K562 (cell line): Measurements from ENCODE around the gene FGR. TPM values are rescaled to one million over a fixed set of nuclear protein-coding genes. Genes with fewer than 3 reads are reported as not detected.

Experiments used
- ID3 ChIP-seq, 2 experiments: fragments of 250-450 bp in 1 of 2; fragments of 450-650 bp in 1 of 2; sonication (Bioruptor Pico) in 1 of 2; IDR thresholded peaks; 2 replicates each; pipeline versions ENCODE4 v1.6.1 to v1.8.0; 2016 to 2021; ENCODE audit warnings: mild to moderate bottlenecking in 2 of 2, moderate library complexity in 2 of 2, missing compliant biosample characterization in 1 of 2, missing genetic modification characterization in 1 of 2
- LCOR ChIP-seq: sonication (generic); formaldehyde crosslinking; IDR thresholded peaks from 2 replicates; pipeline ENCODE4 v1.8.0; 2022; ENCODE audit warnings: mild to moderate bottlenecking, missing genetic modification reagents
- MBD1 ChIP-seq: fragments of 250-450 bp; sonication (Bioruptor Pico); IDR thresholded peaks from 2 replicates; pipeline ENCODE4 v1.8.0; 2022; ENCODE audit warnings: inconsistent platforms
- NFIC ChIP-seq: fragments of 450-650 bp; IDR thresholded peaks from 2 replicates; pipeline ENCODE4 v1.6.1; 2017; ENCODE audit warnings: mild to moderate bottlenecking, inconsistent platforms
- NR1H2 ChIP-seq: sonication (generic); formaldehyde crosslinking; IDR thresholded peaks from 2 replicates; pipeline ENCODE4 v1.4.0; 2020; ENCODE audit warnings: mild to moderate bottlenecking, missing genetic modification reagents
- NR2C2 ChIP-seq, 2 experiments: fragments of 200-800 bp in 1 of 2; sonication (Bioruptor generic) in 1 of 2; sonication (generic) in 1 of 2; formaldehyde crosslinking in 1 of 2; IDR thresholded peaks; 2 replicates each; pipeline versions ENCODE4 v1.6.1 to v1.8.0; 2016 to 2022; ENCODE audit warnings: mild to moderate bottlenecking in 1 of 2, missing compliant biosample characterization in 1 of 2, missing genetic modification characterization in 1 of 2, missing genetic modification reagents in 1 of 2
- SP2 ChIP-seq: IDR thresholded peaks from 2 replicates; pipeline ENCODE4 v1.6.1; 2011; ENCODE audit warnings: mild to moderate bottlenecking, low read depth, low read length, moderate library complexity; ENCODE audit not compliant: poor library complexity, severe bottlenecking; ENCODE audit errors: extremely low read depth
- SREBF1 ChIP-seq: fragments of 150-350 bp; IDR thresholded peaks from 2 replicates; pipeline ENCODE4 v1.6.1; 2014; ENCODE audit warnings: antibody characterized with exemption, low read depth, low read length, borderline replicate concordance
- THRAP3 ChIP-seq: fragments of 450-650 bp; IDR thresholded peaks from 2 replicates; pipeline ENCODE4 v1.6.1; 2016; ENCODE audit warnings: mild to moderate bottlenecking, inconsistent platforms, borderline replicate concordance
- ZBTB8A ChIP-seq: fragments of 450-650 bp; IDR thresholded peaks from 2 replicates; pipeline ENCODE4 v1.6.1; 2018; ENCODE audit warnings: mild to moderate bottlenecking, moderate library complexity; ENCODE audit not compliant: partially characterized antibody
- ZHX1 ChIP-seq: fragments of 150-350 bp; conservative IDR thresholded peaks from 2 replicates; pipeline ENCODE4 v1.6.1; 2014; ENCODE audit warnings: low read length
- ZNF3 ChIP-seq: fragments of 250-450 bp; sonication (Bioruptor Pico); IDR thresholded peaks from 2 replicates; pipeline ENCODE4 v1.5.0; 2021; ENCODE audit warnings: mild to moderate bottlenecking, moderate library complexity
- ZNF354B ChIP-seq: fragments of 250-450 bp; sonication (Bioruptor Pico); IDR thresholded peaks from 2 replicates; pipeline ENCODE4 v1.4.0; 2020
- ZNF584 ChIP-seq: fragments of 200-800 bp; sonication (Bioruptor generic); IDR thresholded peaks from 2 replicates; pipeline ENCODE4 v1.6.1; 2016; ENCODE audit warnings: low read depth, mild to moderate bottlenecking, missing genetic modification characterization, missing compliant biosample characterization
- ZNF609 ChIP-seq: sonication (generic); formaldehyde crosslinking; IDR thresholded peaks from 2 replicates; pipeline ENCODE4 v1.8.1; 2023; ENCODE audit warnings: missing genetic modification reagents, mild to moderate bottlenecking, borderline replicate concordance
- polyA plus RNA-seq, 8 experiments: library from polyadenylated mRNA; depleted of rRNA in 4 of 8; stranded (reverse) in 5 of 8; unstranded in 3 of 8; fragments of >200 nt; fragmentation: Nextera tagmentation in 2 of 8; fragmentation: Illumina TruSeq in 1 of 8; extraction: Ambion mirVana in 2 of 8; extraction: Trizol in 1 of 8; gene quantifications; 2 replicates each; pipeline versions ENCODE4 v1.2.1 to v1.2.3, GENCODE V29; 2011 to 2014; ENCODE audit warnings: inconsistent platforms in 1 of 8, missing spikeins in 1 of 8
- total RNA-seq, 7 experiments: library from RNA; depleted of rRNA in 6 of 7; stranded (reverse); fragments of >200 nt in 6 of 7; fragmentation: Illumina TruSeq in 2 of 7; extraction: Trizol in 2 of 7; gene quantifications; 2 replicates each; pipeline versions ENCODE4 v1.2.1 to v1.2.3, GENCODE V29; 2011 to 2021; ENCODE audit warnings: low replicate concordance in 1 of 7

FGR gene
- total and polyA plus RNA-seq, 9 of the 15 experiments (the other 6 are each of a cell fraction or from before 2014, with no cell fraction given), result 0.04 to 0.11 TPM; not detected in 7

- TF ChIP-seq ZHX1 (no peak), THRAP3 (no peak), LCOR (no peak; the same call in 1 of the 2 replicates), MBD1 (no peak), ZNF3 (CRISPR knock-in tag) (no peak), NR1H2 (CRISPR knock-in tag) (no peak), ZBTB8A (no peak), NR2C2 (CRISPR knock-in tag; IDR thresholded peaks at IDR 0.05) (no peak), NR2C2 (tag; IDR thresholded peaks at IDR 0.05) (no peak), ZNF609 (CRISPR knock-in tag) (no peak; the same call in 1 of the 2 replicates), NFIC (no peak), ID3 (CRISPR knock-in tag; IDR thresholded peaks at IDR 0.05) (no peak), ID3 (tag; IDR thresholded peaks at IDR 0.05) (no peak; the same call in 1 of the 2 replicates), ZNF584 (CRISPR knock-in tag) (no peak), SREBF1 (no peak), ZNF354B (CRISPR knock-in tag) (no peak), SP2 (no peak)
These were observed 37.2 kb upstream of the FGR start, which contains the start of gene IFI6 (continued) for GRCh38 chr1:27671964-27672749.
